Measurements from ENCODE around the gene PUS10.

GRCh38 chr2:61065714-61066709 is 48.0 kb upstream of the PUS10 start, which contains the start of gene SANBR:
- TF ChIP-seq, protein P1, sequence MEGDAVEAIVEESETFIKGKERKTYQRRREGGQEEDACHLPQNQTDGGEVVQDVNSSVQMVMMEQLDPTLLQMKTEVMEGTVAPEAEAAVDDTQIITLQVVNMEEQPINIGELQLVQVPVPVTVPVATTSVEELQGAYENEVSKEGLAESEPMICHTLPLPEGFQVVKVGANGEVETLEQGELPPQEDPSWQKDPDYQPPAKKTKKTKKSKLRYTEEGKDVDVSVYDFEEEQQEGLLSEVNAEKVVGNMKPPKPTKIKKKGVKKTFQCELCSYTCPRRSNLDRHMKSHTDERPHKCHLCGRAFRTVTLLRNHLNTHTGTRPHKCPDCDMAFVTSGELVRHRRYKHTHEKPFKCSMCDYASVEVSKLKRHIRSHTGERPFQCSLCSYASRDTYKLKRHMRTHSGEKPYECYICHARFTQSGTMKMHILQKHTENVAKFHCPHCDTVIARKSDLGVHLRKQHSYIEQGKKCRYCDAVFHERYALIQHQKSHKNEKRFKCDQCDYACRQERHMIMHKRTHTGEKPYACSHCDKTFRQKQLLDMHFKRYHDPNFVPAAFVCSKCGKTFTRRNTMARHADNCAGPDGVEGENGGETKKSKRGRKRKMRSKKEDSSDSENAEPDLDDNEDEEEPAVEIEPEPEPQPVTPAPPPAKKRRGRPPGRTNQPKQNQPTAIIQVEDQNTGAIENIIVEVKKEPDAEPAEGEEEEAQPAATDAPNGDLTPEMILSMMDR (IDR thresholded peaks at IDR 0.05) = no peak
- no peak for TF ChIP-seq POLR2A (IDR thresholded peaks at IDR 0.05)

Measured in adrenal gland (tissue), 5 donors.